T1000 (cell line): ENCODE data around the gene IGFBP5.

Experiments
- DNase-seq: peaks from one replicate; lab custom pipeline; 2025; ENCODE audit warnings: mixed read lengths; lab: John Stamatoyannopoulos, UW

Gene IGFBP5, protein sequence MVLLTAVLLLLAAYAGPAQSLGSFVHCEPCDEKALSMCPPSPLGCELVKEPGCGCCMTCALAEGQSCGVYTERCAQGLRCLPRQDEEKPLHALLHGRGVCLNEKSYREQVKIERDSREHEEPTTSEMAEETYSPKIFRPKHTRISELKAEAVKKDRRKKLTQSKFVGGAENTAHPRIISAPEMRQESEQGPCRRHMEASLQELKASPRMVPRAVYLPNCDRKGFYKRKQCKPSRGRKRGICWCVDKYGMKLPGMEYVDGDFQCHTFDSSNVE

DNA sequence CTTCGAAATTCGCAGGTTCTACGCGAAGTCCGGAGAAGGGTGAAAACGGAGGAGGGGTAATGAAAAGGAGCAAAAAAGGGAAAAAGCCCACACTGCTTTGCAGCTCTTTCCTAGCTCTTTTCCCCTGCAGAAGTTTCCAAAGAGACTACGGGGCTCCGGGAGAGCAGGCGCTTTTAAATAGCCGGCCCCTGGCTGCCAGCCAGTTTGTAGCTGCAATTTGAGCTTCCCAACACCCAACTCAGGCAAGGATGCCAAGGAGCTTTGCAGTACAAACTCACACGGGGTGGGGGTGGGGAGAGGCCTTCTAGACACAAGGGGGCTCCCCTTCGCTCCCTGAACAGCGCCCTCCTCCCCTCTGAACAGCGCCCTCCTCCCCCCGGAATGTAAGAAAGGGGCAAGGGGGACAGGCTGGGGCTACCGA is at the start of gene IGFBP5:
TSS of gene IGFBP5 (minus strand) at position 149 of the 421 bp plus-strand sequence. CDS start 774 bp downstream, outside the sequence.
- no peak for DNase-seq

DNA sequence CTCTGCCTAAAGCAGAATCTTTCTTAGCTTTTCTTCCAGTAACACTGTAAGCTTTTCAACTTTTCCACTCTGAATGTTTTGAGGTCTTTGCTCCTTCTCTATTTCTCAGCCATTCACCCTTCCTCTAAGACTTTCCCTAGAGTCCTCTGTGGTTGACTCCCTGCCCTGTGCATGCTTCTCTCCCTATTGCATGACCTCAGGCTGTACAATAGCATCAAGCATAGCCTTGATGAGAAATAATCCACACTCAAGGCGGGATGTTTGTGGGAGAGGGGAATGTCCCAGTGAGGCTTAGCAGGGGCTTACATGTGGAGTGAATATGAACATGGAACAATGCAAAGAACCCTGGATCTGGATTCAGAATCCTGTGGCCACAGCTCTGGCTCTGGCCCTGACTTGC is 48.4 kb upstream of the IGFBP5 start:
- no peak for DNase-seq

- DNase-seq: no peak
These were observed 47.1 kb upstream of the IGFBP5 start for GRCh38 chr2:216742411-216742810.

DNA sequence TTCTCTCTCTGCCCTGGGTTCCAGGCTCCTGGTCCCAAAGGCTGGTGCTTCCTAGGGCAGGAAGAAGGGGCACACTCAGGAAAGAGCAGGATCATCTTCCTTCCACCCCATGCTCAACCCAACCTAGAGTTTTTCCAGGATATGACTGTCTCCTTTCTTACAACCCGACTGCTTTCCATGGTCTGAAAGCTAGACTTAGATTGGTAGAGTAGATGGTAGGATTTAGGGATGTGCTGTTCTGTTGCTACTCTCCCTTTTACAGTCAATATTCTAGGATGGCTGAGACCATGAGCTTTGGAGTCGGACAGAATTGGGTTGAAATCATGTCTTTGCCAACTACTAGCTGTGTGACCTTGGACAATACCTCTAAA is 45.9 kb upstream of the IGFBP5 start:
- DNase-seq: no peak

- DNase-seq: no peak
These were observed 45.3 kb upstream of the IGFBP5 start for GRCh38 chr2:216740557-216741222.

DNA sequence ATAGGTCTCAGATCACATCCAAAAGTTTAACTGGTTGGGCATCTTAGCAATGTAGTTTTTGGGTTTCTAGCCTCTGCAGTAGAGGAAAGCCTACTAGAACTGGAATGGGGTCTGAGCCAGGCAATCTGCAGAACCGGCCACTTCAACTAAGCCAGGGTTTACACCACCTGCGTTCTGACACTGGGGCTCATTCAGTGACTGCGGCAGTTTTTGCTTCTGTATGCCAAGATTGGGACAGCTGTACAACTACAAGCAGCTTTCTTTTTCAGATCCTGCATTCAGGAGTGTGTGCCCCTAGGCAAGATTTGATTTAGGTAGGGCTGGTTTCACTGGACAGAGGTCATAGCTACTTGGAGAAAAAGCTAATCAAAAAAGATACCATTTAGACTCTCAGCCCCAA is 43.7 kb upstream of the IGFBP5 start:
- no peak for DNase-seq

DNA sequence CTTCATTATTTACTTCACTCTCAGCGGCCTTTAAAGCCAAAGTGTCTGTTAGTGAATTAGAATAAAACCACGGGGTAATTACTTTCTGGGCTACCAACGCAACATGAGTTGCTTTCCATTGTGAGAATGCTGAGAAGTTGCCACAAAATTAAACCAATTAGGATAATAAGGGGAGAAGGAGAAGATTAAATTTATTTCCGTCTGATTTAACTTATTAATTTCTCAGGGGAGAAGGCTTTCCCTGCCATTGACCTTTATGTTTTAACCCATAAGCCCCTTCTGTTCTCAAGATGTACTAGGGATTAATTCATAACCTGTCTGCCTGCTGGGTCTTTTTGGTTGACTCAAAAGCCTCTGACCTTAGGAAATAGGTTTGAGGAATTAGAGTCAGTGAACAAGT is 42.3 kb upstream of the IGFBP5 start:
- no peak for DNase-seq

DNA sequence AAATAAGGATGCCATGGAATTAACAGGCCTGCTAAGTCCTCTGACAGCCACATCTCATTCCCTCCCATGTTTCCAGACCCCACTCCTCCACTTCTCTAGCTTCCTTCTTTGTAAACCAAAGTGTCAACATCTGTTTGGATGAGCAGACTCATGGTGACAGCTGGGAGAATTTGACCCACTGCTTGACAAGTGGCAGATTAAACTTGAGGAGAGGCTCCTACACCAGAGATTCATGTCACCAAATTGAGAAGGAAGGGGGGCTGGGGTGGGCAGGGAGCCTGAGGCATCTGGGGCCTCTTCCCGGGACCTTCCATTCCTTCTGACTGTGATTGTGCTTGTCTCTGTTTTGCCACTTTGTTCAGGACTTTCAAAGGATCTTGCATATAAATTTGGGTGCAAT is 41.0 kb upstream of the IGFBP5 start:
- DNase-seq: no peak

- no peak for DNase-seq
These were observed 40.3 kb upstream of the IGFBP5 start for GRCh38 chr2:216735668-216736067.

- no peak for DNase-seq
These were observed 39.7 kb upstream of the IGFBP5 start for GRCh38 chr2:216735086-216735485.

GRCh38 chr2:216733046-216733445 is 37.7 kb upstream of the IGFBP5 start:
- no peak for DNase-seq

DNA sequence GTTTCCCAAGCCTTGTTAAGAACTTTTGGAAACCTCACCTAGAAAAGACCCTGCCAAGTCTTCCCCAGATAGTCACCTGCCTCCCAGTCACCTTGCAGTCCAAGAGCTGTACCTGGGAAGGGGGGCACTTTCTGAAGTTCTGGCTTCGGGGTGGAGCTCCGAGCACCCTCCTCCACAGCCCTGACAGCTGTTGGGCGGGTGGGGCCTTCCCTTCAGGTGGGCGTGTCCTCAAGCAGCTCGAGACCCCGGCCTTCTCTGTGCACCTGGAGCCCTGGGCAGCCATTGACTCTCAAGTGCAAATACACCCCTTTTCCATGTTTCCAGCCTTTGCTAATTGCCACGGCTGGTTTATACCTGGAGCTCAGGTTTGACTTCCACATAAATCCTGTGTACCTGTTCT is 37.0 kb upstream of the IGFBP5 start:
- DNase-seq: no peak

DNA sequence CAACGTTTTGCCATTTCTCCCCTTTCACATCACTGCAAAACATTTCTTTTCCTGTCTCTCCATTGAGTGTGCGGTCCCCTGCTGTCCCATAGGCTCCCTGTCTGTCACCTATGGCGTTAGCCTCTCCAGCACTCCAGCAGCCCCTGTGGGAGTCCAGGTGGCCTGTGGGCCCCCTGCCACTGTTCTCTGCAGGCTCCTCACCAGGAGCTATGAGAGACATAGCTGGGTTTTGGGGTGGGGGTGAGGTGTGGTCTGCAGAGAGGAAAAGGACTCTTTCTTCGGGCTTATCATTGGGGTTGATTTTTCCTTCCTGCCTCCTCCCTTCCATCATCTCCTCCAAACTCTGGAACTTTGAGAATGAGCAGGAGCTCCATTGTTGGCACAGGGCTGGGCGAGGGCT is 36.1 kb upstream of the IGFBP5 start:
- no peak for DNase-seq

DNA sequence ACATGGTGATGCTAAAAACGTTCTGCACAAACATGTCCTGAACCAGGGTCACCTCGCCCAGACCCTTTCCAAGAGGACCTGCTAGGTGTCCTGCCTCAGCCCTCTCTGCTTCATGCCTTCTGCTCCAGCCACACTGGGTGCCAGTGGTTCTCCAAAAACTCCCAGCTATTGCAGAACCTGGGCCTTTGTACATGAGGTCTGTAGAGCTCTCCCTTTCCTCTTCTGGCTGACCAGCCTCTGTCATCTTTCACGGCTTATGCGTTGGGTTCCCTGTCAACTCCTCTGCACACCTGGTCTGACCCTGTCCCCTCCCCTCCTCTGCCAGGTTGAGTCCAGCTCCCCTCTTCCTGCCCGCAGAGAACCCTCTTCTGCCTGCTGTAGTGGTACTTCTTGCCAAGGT is 35.5 kb upstream of the IGFBP5 start:
- DNase-seq: no peak

- no peak for DNase-seq
These were observed 32.2 kb upstream of the IGFBP5 start for GRCh38 chr2:216727346-216728122.

DNA sequence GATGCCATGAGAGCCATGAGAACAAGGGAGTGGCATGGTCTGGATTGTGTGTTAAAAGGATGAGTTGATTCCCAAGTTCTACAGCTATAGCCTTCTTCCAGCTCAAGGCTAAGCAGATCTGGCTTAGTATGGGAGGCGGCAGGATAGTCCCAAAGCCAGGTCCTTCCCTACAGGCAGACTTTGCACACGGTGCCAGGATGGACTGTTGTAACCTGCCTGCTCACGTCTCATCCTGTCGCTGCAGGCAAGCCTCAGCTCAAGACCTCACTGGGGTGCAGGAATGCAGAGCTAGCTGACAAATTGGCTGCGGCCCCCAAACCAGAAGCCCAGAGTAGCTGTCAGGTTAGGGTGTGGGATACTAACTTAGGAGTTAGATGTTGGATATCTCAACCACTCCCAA is 28.8 kb upstream of the IGFBP5 start:
- DNase-seq: no peak

- DNase-seq: no peak
These were observed 25.8 kb upstream of the IGFBP5 start for GRCh38 chr2:216721141-216721540.

GRCh38 chr2:216720722-216721121 is 25.4 kb upstream of the IGFBP5 start:
- no peak for DNase-seq

DNA sequence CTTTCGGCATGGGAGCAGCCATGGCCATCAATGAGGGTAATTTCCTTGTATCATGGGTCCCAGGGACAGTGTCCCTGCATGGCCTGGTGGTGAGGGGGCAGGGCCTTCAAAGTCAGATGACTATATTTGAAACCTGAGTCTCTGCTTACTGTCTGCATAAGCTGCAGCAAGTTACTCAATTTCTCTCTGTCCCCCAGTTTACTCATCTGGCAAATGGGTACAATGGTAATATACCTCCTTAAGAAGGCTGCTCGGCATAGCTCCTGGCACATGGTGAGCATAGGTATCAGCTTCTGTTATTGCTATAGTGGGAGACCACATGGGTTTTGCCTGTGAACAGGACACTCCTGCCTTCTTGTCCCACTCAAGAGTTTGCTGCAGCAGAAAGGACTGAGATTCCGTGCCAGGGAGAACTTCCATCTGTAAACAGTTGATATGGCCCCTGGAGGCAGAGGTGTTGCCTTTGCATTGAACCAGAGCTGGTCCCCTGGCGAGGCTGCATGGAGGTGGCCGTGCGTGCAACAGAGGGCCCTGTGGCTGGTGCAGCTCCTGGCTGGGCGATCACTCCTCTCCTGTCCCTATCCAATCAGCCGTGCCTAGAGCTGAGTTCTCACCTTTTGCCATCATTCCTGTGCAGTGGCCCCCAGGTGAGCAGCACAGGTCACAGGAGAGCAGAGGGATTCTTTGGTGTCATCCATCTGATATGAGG is 22.7 kb upstream of the IGFBP5 start:
- DNase-seq: no peak

- no peak for DNase-seq
These were observed 22.1 kb upstream of the IGFBP5 start for GRCh38 chr2:216717491-216717901.

DNA sequence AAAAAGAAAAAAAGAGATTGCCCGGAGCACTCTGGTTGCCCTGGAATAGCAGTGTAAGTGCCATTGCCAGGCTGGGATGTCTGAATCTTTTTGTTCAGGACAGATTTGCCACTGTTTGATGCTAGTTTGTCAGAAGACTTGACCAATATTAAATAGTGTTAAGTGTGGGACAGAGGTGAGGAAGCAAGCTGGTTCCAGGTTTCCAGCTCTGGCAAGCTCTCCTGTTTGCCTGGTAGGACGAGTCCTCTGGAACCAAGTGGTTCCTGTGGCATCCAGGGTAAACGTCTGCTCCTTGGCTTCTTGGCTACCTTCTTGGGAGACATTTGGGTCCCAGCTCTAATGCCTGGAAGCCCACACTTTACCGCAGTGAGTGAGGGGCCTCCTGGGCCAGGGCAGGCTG is 20.8 kb upstream of the IGFBP5 start:
- no peak for DNase-seq

GRCh38 chr2:216715402-216715974 is 20.1 kb upstream of the IGFBP5 start:
- DNase-seq: no peak
